Lung (tissue), 12 donors: ENCODE results near the gene TOGARAM1. TPM values are rescaled to one million over a fixed set of nuclear protein-coding genes. Genes with fewer than 3 reads are reported as not detected.

ENCODE experiments used
- ATAC-seq: fragments of 200-7000 bp; cut with Tn5 transposase; one replicate; pipeline ENCODE4 v1.9.1; 2020; ENCODE audit warnings: moderate number of reproducible peaks; ENCODE audit not compliant: insufficient read depth, low FRiP score
- DNase-seq, 3 donors: peaks; one replicate each; pipeline ENCODE4 v3.0.0-alpha.2; 2013 to 2017
- H3K27ac ChIP-seq, 2 donors: one replicate each; pipeline ENCODE4 v1.5.1; 2013; ENCODE audit warnings: mild to moderate bottlenecking in 2 of 2, moderate library complexity in 2 of 2, control low read depth in 1 of 2, inconsistent platforms in 1 of 2, low read depth in 1 of 2, low read length in 1 of 2
- H3K27me3 ChIP-seq, 3 donors: one replicate each; pipeline ENCODE4 v1.5.1; 2013; ENCODE audit warnings: low read length in 2 of 3; ENCODE audit not compliant: control insufficient read depth in 3 of 3, insufficient read depth in 3 of 3
- H3K36me3 ChIP-seq, 4 donors: one replicate each; pipeline ENCODE4 v1.5.1; 2013; ENCODE audit warnings: low read length in 4 of 4, mild to moderate bottlenecking in 1 of 4, moderate library complexity in 1 of 4; ENCODE audit not compliant: control insufficient read depth in 4 of 4, insufficient read depth in 4 of 4
- H3K4me1 ChIP-seq, 5 donors: one replicate each; pipeline ENCODE4 v1.5.1; 2013; ENCODE audit warnings: low read length in 5 of 5, mild to moderate bottlenecking in 2 of 5, moderate library complexity in 1 of 5; ENCODE audit not compliant: control insufficient read depth in 5 of 5, insufficient read depth in 5 of 5
- H3K4me3 ChIP-seq: one replicate; pipeline ENCODE4 v1.5.1; 2013; ENCODE audit warnings: mild to moderate bottlenecking, control low read depth, moderate library complexity
- H3K9ac ChIP-seq, 2 donors: one replicate each; pipeline ENCODE4 v1.5.1; 2013; ENCODE audit warnings: low read length in 2 of 2, control low read depth in 1 of 2; ENCODE audit not compliant: insufficient read depth in 1 of 2
- H3K9me3 ChIP-seq, 4 donors: one replicate each; pipeline ENCODE4 v1.5.1; 2013; ENCODE audit warnings: low read length in 3 of 4, mild to moderate bottlenecking in 1 of 4, moderate library complexity in 1 of 4; ENCODE audit not compliant: control insufficient read depth in 4 of 4, insufficient read depth in 3 of 4
- CTCF ChIP-seq: IDR thresholded peaks from 2 replicates; pipeline ENCODE4 v1.5.1; 2012; ENCODE audit warnings: mild to moderate bottlenecking; ENCODE audit errors: control extremely low read depth, extremely low read depth
- WGBS, 2 donors: extraction: QIAGEN DNeasy Blood & Tissue Kit; methylation state at CpG; one replicate each; pipeline ENCODE4 v1.1.7; 2013; 5-methylcytosine and 5-hydroxymethylcytosine counted together
- polyA plus RNA-seq, 2 donors: library from polyadenylated mRNA; stranded (reverse); fragments of 200-250 nt; gene quantifications; one replicate each; pipeline ENCODE4 v1.2.1, GENCODE V29; 2013
- total RNA-seq, 2 donors: library from RNA; depleted of rRNA in 1 of 2; stranded (reverse); fragments of >200 nt in 1 of 2; gene quantifications; one replicate each; pipeline ENCODE4 v1.2.1, GENCODE V29; 2014 to 2021
- donor health status: control.
- donor health status: control.
- donor health status: Bipolar disorder and iron deficiency.
- donor health status: healthy.
- donor health status: DM: yes; HTN: yes; CAD: no.

Gene TOGARAM1
- total and polyA plus RNA-seq, 4 donors: 4.2 to 52.0 (median 11.4) TPM

- ATAC-seq: no peak
- Histone ChIP-seq H3K9ac (no peak overlapping the region), H3K27ac (no peak overlapping the region), H3K36me3 (peaks cover 0 to 11% (median 3%) of the 10 kb centered on the region in 4 donors), H3K4me3 (no peak overlapping the region), H3K27me3 (no peaks in the 10 kb centered on the region), H3K4me1 (peaks cover 0 to 14% (median 0%) of the 10 kb centered on the region in 5 donors), H3K9me3 (no peaks in the 10 kb centered on the region)
- no peak for DNase-seq
- 97 to 99% methylated on average over 3 of the region's 3 CpGs for WGBS, 2 donors
- no peak for TF ChIP-seq CTCF
These were observed 104.7 kb downstream of the TOGARAM1 start for GRCh38 chr14:45066667-45067066.

GRCh38 chr14:45068396-45068795 is 106.4 kb downstream of the TOGARAM1 start:
- DNase-seq: no peak
- peaks cover 0 to 14% (median 4%) of the 10 kb centered on the region in 4 donors for H3K36me3 ChIP-seq
- no peak overlapping the region for H3K27ac ChIP-seq
- H3K9ac ChIP-seq: no peak overlapping the region
- no peaks in the 10 kb centered on the region for H3K27me3 ChIP-seq
- no peaks in the 10 kb centered on the region for H3K9me3 ChIP-seq
- peaks cover 0 to 14% (median 0%) of the 10 kb centered on the region in 5 donors for H3K4me1 ChIP-seq
- 96 to 97% methylated on average over 3 of the region's 3 CpGs for WGBS, 2 donors
- TF ChIP-seq CTCF: no peak
- ATAC-seq: no peak
- no peak overlapping the region for H3K4me3 ChIP-seq

- Histone ChIP-seq H3K4me1 (peaks cover 0 to 7% (median 0%) of the 10 kb centered on the region in 5 donors), H3K27ac (no peak overlapping the region), H3K36me3 (peaks cover 0 to 14% (median 5%) of the 10 kb centered on the region in 4 donors), H3K27me3 (no peaks in the 10 kb centered on the region), H3K9me3 (no peaks in the 10 kb centered on the region), H3K9ac (no peak overlapping the region), H3K4me3 (no peak overlapping the region)
- 91 to 95% methylated on average over 1 of the region's 1 CpG for WGBS, 2 donors
- ATAC-seq: no peak
- no peak for TF ChIP-seq CTCF
- DNase-seq: no peak
These were observed 108.2 kb downstream of the TOGARAM1 start for GRCh38 chr14:45070215-45070614.

GRCh38 chr14:45072126-45072525 is 110.1 kb downstream of the TOGARAM1 start:
- H3K4me1 ChIP-seq: no peaks in the 10 kb centered on the region
- H3K4me3 ChIP-seq: no peak overlapping the region
- no peaks in the 10 kb centered on the region for H3K27me3 ChIP-seq
- H3K27ac ChIP-seq: no peak overlapping the region
- no peaks in the 10 kb centered on the region for H3K9me3 ChIP-seq
- DNase-seq: no peak
- peaks cover 0 to 14% (median 5%) of the 10 kb centered on the region in 4 donors for H3K36me3 ChIP-seq
- ATAC-seq: no peak
- WGBS, 2 donors: 97 to 98% methylated on average over 6 of the region's 6 CpGs
- no peak overlapping the region for H3K9ac ChIP-seq
- no peak for TF ChIP-seq CTCF
